Upper lobe of right lung (tissue), 1 donor: Measurements from ENCODE around the gene TTLL11. TPM values are rescaled to one million over a fixed set of nuclear protein-coding genes. Genes with fewer than 3 reads are reported as not detected.

Experiments
- ATAC-seq: fragments of 200-7000 bp; cut with Tn5 transposase; one replicate; pipeline ENCODE4 v1.9.1; 2020; ENCODE audit warnings: mild to moderate bottlenecking, moderate library complexity
- DNase-seq: peaks from one replicate; pipeline ENCODE4 v3.0.0-alpha.2; 2020
- H3K27ac ChIP-seq: fragments of 200-600 bp; one replicate; pipeline ENCODE4 v1.8.0; 2022
- H3K27me3 ChIP-seq: fragments of 200-600 bp; one replicate; pipeline ENCODE4 v1.8.0; 2022; ENCODE audit warnings: mild to moderate bottlenecking
- H3K36me3 ChIP-seq: fragments of 200-600 bp; one replicate; pipeline ENCODE4 v1.8.0; 2022
- H3K4me1 ChIP-seq: fragments of 200-600 bp; one replicate; pipeline ENCODE4 v1.8.0; 2022
- H3K4me3 ChIP-seq: fragments of 200-600 bp; one replicate; pipeline ENCODE4 v1.8.0; 2022; ENCODE audit warnings: mild to moderate bottlenecking
- H3K9me3 ChIP-seq: fragments of 200-600 bp; one replicate; pipeline ENCODE4 v1.8.0; 2022
- intact Hi-C: fragments of 100-400 bp; cut with DNase I; formaldehyde crosslinking; loops from one replicate; pipeline ENCODE4 v1.11.0; 2022
- total RNA-seq: library from RNA; stranded (reverse); fragmentation: NEBNext Ultra II Directional; extraction: Animal tissue kit (Norgen Biotek cat#: 25700); gene quantifications from one replicate; pipeline ENCODE4 v1.2.1, GENCODE V29; 2021
- TF ChIP-seq, protein P1 (sequence below): fragments of 200-600 bp; IDR thresholded peaks from one replicate; pipeline ENCODE4 v1.8.0; 2022; ENCODE audit warnings: antibody characterized with exemption
- donor health status: DM: no; HTN: yes; CAD: no; lungs with severe emphysema.

TTLL11 gene
- total RNA-seq, 1 donor from 2014 or later: 10.7 TPM

DNA sequence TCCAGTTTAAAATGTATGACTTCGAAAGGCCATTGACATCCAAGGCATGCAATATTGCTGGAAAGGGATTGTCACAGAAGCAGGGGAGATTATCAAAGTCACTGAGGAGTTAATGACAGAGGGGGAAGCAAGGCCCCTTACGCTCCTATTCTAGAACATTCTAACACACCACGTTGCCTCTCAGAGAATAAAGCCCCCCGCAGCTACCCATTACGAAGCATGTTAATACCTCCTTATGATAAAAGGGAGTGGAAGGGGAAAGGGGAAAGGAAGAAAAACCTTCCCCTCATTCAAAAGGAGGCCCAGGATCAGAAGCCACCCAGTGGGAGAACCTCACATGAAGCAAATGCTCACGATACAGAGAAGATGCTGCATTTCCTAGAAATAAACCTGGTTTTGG lies 228.0 kb downstream of the TTLL11 start:
- no peaks in the 10 kb centered on the region for H3K36me3 ChIP-seq
- no peak overlapping the region for H3K4me3 ChIP-seq
- intact Hi-C loops: no loop called here
- TF ChIP-seq, protein P1, sequence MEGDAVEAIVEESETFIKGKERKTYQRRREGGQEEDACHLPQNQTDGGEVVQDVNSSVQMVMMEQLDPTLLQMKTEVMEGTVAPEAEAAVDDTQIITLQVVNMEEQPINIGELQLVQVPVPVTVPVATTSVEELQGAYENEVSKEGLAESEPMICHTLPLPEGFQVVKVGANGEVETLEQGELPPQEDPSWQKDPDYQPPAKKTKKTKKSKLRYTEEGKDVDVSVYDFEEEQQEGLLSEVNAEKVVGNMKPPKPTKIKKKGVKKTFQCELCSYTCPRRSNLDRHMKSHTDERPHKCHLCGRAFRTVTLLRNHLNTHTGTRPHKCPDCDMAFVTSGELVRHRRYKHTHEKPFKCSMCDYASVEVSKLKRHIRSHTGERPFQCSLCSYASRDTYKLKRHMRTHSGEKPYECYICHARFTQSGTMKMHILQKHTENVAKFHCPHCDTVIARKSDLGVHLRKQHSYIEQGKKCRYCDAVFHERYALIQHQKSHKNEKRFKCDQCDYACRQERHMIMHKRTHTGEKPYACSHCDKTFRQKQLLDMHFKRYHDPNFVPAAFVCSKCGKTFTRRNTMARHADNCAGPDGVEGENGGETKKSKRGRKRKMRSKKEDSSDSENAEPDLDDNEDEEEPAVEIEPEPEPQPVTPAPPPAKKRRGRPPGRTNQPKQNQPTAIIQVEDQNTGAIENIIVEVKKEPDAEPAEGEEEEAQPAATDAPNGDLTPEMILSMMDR: no peak
- H3K9me3 ChIP-seq: no peaks in the 10 kb centered on the region
- no peak for ATAC-seq
- H3K27me3 ChIP-seq: no peaks in the 10 kb centered on the region
- no peak overlapping the region for H3K27ac ChIP-seq
- H3K4me1 ChIP-seq: peaks cover 13% of the 10 kb centered on the region
- DNase-seq: no peak

DNA sequence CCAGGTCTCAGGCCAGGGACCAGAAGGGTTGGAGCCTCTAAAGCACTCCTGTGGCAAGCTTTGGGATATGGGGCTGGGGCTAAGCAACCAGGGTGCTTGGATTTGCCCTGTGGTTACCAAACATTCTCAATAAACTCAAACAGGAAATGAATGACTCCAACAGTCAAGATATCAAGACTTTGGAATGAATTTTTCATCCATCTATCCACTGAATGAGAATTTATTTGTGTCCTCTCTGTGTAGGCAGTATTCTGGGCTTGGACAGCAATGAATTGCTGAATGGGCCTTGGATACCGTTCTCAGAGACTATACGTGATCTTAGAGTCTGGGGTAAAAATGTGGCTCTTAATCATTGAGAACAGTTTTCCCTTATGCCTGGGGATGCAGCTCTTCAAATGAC lies 229.2 kb downstream of the TTLL11 start:
- Histone ChIP-seq H3K4me3 (no peak overlapping the region), H3K9me3 (no peaks in the 10 kb centered on the region), H3K27me3 (no peaks in the 10 kb centered on the region), H3K4me1 (peaks cover 13% of the 10 kb centered on the region), H3K27ac (no peak overlapping the region), H3K36me3 (no peaks in the 10 kb centered on the region)
- intact Hi-C loops: no loop called here
- no peak for ATAC-seq
- TF ChIP-seq, protein P1: no peak
- DNase-seq: no peak

DNA sequence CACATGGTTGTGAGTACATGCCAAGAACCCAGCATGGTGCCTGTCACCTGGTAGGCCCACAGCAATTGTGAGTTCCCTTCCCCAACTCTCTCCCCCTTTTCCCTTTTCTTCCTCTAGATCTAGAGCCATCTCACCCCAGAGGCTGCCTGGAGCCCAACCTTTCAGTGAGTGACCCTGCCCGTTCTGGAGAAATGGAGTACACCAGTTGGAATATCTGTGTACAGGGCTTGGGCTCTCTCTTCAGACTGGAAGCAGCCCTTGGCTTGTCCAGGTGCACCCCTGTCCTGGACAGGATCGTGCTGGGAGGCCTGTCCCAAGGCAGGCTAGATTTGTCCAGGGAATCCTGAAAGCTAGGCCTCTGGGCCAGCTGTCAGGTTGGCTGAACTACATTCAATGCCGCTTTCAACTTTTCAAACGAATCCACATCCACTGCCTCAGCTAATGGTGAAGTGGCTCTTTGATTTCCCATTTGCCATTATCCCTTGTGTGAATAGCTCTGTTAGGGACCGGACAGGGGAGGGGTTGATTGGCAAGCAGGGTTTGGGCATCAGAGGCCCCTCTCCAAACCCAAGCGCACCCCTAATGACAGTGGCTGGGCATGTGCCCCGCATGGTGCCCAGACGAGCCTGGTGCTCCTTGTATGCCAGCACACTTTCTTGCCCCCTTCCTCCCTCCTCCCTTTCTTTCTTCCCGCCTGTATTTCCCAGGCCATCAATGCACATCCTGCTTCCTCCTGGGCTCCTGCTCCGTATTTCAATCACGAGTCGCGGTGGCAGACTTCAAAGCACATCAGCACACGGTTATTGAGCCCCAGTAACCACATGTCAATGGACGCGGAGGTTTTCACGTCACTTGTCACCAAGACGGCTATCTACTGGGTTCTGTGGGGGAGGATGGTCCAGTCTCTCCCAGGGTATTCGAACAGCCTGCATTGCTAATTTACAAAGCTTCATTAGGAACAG lies 230.5 kb downstream of the TTLL11 start:
- no peaks in the 10 kb centered on the region for H3K9me3 ChIP-seq
- intact Hi-C loops: no loop called here
- no peak for ATAC-seq
- H3K27me3 ChIP-seq: no peaks in the 10 kb centered on the region
- H3K27ac ChIP-seq: no peak overlapping the region
- DNase-seq: no peak
- TF ChIP-seq, protein P1: no peak
- no peaks in the 10 kb centered on the region for H3K36me3 ChIP-seq
- H3K4me1 ChIP-seq: peaks cover 13% of the 10 kb centered on the region
- H3K4me3 ChIP-seq: no peak overlapping the region

DNA sequence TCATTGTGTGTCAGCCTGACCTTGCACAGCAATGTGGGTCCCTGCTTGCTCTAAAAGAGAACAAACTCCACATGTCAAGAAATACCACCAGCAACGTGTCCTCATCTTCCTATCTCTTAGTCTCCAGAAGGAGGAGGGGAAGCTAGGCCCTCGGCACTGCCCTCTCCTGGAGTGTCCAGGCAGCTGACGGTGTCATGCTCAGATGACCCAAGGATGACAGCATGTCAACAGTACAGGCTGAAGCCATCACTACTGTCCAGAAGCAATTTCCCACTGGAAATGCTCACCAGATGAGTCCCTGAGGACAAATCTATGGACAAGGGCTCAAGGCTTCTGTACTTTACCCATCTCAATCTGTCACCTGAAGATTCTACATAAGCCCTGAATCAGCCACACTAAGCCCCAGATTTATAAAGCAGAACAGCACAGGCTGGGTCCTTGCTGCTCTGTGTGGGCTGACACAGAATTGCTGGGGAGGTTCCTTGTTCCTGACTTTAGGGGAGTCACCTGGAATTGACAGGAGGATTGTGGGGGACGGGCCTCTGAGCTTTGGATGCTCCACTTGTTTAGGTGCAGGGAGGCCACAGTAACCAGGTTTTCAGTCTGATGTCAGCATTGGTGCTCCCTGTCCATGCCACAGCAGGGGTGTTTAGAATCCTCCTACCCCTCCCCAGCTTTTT lies 231.5 kb downstream of the TTLL11 start:
- Histone ChIP-seq H3K27ac (peak overlapping the region; percentile 6), H3K4me3 (no peak overlapping the region), H3K27me3 (no peaks in the 10 kb centered on the region), H3K9me3 (no peaks in the 10 kb centered on the region), H3K4me1 (peaks cover 13% of the 10 kb centered on the region), H3K36me3 (no peaks in the 10 kb centered on the region)
- TF ChIP-seq, protein P1: peak; percentile 44
- peak; percentile 52 for ATAC-seq
- intact Hi-C loops: no loop called here
- no peak for DNase-seq

DNA sequence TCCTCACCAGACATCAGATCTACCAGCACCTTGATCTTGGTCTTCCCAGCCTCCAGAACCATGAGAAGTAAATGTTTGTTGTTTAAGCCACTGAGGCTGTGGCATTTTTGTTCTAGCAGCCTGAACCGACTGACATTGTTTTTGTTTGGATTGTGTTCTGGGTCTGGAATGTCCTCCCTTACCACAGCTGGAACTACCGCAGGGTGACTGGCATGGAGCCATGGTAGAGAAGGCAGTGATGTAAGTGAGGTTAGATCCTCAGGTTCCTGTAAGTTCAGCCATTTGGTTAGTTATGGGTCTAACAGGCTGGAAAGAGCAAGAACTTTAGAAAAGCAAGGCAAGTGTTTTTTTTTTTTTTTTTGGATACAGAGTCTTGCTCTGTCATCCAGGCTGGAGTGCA lies 232.4 kb downstream of the TTLL11 start:
- DNase-seq: no peak
- H3K27ac ChIP-seq: peak overlapping the region; percentile 6

More for the DNA sequence above, 232.4 kb downstream of the TTLL11 start:
- TF ChIP-seq, protein P1: no peak
- H3K27me3 ChIP-seq: no peaks in the 10 kb centered on the region
- no peaks in the 10 kb centered on the region for H3K36me3 ChIP-seq
- peak; percentile 47 for ATAC-seq
- H3K4me3 ChIP-seq: no peak overlapping the region
- no peaks in the 10 kb centered on the region for H3K9me3 ChIP-seq
- H3K4me1 ChIP-seq: peaks cover 13% of the 10 kb centered on the region
- intact Hi-C loops: no loop called here
